Endometrium (tissue), 2 donors: ENCODE measurements around the gene KAZN.

ENCODE experiments used
- FAIRE-seq: peaks from 2 replicates; lab custom pipeline; 2012; peaks lifted over from hg19 to GRCh38; lab: Jason Lieb, UNC
- donor health status: control.
- donor health status: control.

KAZN gene

DNA sequence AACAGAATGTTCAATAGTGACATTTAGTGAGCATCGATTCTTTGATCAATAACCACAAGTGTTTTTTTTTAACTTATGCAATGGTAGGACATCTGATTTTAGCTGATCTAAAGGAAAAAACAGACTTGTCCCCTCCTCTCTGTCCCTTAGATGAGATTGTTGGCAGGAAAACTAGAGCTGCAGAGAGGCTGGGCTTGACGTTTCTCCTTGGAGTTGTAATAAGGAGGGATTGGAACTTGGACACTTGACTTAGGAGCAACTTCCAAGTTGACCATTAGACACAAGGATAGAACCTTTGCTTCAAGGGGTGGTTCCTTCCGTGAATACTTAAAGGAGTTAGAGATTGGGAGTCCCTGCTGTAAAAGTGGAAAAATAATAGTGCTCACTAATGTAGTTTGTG lies 49.9 kb downstream of the KAZN start:
- FAIRE-seq, result no peak

DNA sequence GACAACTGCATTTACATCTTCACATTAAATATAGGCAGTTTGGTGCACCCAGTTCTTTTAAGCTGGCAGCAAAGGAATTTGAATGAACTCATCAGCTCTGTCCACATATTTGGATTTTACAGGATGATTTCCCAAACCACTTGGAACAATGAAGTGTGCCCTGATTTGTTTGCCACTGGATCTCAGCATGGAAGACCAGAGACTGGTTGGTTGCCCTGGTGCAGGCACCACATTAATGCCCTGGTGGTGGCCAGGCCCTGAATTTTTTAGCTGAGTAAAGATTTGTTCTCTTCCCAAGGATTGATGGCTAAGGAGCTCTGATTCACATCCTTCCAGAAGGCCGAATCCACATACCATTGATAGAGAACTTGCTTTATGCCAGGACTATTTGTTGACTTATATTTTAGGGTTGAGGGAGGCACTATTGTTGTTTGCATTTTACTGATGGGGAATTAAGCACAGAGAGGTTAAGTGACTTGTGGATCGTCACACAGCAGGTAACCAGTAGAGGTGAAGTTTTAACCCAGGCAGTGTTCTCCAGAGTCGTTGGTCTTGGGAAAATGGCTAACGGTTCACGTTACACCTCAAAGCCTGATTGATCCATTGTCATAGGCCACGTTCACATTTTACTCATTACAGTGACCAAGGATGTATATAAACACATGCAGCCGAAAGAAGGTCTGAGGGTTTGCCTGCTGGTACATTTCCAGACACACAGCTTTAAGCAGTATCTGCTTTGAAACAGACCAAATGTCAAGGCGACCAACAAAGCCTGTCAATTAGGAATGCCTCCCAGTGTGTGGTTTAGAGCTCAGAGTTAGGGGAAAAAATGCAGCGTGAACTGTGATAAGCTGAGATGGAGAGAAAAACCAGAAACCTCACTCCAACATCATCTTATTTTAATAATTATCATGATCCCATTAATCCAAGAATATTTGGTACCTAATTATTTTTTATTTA lies 50.7 kb downstream of the KAZN start:
- no peak for FAIRE-seq

DNA sequence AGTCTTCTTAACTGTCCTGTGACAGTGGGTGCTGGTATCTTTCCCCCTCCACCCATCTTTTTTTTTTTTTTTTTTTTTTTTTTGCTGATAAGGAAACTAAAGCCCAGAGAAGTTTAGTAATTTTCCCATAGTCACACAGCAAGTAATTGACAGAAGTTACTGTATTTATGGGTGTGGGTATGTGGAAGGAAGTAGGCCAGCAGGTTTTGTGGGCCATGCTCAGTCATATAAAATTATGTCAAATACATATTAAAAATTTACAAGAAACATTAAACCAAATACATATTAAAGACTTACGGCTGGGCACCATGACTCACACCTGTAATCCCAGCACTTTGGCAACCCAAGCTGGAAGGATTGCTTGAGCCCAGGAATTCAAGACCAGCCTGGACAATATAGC lies 51.5 kb downstream of the KAZN start:
- FAIRE-seq, result no peak

DNA sequence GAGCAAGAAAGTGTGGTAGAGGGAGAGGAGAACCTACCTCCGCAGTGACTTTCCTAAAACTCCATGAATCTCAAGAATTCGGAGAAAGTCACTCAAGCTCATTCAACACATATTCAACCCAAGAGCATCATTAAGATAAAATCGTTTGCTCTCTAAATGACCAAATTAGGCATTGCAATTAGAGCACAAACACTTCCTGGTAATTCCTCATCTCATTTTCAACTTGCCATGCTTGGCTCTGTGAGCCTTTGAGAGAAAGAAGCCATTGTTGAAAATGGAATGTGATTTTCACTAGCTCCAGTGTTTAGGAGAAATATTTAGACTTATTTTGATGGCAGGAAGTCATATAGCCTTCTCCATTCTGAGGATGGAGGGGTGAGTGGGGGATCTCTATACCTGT lies 52.5 kb downstream of the KAZN start:
- FAIRE-seq, result no peak

DNA sequence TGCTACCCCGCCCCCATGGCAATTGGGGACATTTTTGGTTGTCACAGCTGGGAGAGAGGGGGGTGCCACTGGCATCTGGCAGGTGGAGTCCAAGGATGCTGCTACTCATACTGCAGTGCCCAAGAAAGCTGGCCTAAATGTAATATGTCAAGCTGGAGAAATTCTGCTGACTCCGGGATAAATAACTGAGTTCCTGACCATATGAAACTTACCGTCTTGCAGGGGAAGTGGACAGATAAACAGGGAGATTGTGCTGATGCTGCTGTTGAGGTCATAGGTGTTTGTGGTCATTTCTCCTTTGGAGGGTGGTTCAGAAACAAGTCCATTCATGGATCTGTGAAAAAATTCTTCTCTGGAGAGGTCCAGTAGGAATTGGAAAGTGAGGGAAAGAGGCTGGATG lies 54.4 kb downstream of the KAZN start:
- no peak for FAIRE-seq

DNA sequence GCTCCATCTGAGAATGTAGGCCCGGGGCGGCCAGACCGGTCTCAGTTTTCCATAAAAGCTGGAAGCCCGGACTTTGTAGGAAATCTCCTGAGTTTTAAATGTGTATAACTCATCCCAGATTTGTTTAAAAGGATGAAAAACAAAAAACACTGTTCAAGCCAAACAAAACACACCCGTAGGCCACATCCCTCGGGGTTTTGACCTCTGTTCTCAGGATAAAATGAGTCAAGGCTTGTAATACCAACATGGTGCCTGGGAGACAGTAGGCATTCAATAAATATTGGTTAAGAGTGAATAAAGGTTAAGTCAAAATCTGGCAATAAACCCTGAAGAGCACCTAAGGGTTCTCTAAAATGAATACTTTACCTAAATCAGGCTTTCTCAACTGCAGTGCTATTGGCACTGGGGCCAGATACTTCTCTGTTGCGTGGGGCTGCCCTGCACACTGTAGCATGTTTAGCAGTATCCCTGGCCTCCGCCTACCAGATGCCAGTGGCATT lies 55.0 kb downstream of the KAZN start:
- no peak for FAIRE-seq

DNA sequence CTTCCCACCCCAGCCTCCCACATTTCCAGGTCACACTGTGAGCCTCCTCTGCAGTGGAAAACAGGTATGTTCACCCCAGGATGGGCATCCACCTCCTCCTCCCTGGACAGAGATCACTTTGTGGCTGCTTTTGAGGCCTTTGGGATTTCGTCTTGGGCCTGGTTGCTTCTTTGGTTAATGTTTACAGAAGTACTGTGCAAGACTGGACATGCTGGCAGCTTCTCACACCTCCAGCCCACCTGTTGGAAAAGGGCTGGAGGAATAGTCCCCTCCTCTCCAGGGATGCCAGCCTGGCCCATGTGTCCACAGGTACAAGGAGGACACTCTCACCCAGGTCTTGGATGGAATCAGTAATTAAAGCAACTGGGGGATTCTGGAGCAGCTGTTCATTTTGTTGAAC lies 56.1 kb downstream of the KAZN start:
- no peak for FAIRE-seq

DNA sequence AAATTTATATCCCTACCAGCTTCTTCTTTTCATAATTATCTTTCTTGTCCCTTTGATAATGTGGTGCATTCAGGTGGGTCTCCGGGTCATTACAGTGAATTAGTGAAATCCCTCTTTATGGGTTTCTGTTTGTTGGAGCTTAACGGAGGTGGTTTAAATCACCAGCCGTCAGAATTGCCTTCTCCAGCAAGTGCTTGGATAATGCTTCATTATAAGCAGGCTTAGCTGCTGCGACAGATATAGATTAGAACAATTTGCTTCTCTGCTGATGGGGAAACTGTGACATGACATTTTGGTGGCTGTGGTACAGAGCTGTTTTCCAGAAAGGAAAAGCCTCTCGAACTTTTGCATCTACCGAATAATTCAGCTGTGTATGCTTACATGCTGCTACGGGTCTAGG lies 56.9 kb downstream of the KAZN start:
- FAIRE-seq, result no peak

- FAIRE-seq, result no peak
These were observed 58.0 kb downstream of the KAZN start for GRCh38 chr1:14656384-14656937.

GRCh38 chr1:14658642-14659041 lies 60.2 kb downstream of the KAZN start:
- no peak for FAIRE-seq

DNA sequence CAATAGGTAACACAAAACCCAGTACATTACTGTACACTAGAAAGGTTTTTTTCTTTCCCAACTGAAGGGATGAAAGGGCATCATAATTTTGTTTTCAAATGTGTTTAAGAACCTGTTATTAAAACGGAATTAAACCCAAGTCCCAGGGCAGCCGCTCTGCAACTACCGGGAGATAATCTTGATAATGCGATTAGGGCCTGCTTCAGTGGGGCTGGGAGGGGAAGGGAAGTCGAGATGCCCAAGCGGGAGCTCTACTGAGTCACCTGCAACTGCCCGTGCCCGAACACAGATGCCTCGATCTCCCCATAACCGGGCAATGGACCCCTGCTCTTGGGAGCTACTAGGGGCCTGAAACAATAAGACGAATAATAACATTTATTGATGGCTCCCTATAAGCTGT lies 61.4 kb downstream of the KAZN start:
- no peak for FAIRE-seq

DNA sequence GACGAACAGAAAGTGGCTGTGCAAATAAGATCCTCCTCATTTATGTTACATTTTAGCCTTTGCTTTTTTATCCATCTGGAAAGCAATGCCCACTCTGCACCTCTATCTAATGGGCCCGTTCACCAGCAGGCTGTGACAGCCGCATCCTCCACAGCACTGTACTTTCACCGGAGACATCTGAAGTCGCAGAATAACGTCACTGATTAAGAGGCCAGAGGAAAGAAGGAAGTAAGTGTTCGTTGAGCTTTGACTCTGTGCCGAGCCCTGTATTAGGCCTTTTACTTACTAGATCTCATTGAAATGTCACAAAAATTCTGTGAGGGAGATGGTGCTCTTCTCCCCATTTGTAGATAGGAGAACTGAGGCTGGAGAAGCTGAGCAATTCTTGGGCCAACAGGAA lies 62.3 kb downstream of the KAZN start:
- FAIRE-seq, result no peak

- FAIRE-seq, result no peak
These were observed 62.7 kb downstream of the KAZN start for GRCh38 chr1:14661222-14661621.

DNA sequence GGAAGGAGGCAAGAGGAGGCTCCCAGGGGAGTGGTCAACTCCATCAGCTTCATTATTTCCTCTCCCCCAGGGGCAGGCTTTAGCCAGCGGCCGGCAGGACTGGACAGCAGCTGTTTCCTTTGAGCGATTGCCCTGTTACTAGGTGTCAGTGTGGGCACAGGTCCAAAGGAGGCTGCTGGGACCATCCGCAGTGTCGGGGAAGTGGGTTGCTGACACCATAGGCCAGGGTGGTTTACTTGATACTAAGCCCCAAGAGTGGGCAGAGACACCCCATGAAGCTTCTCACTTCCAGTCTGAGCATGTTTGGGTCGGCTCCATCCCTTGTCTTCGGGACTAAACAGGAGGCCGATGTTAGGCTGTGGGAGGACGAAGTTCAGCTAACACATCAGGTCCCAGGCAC lies 63.6 kb downstream of the KAZN start:
- no peak for FAIRE-seq

DNA sequence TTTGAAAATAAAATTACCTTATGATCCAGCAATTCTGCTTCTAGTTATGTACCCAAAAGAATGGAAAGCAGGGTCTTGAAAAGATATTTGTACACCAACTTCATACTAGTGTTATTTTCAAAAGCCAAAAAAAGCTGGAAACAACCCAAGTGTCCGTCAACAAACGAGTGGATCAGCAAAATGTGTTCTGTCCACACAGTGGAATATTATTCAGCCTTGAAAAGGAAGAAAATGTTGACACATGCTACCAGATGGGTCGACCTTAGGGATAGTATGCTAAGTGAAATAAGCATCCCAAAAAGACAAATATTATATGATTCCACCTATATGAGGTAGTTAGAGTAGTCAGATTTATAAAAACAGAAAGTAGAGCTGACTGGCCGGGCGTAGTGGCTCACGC lies 65.3 kb downstream of the KAZN start:
- FAIRE-seq, result no peak

DNA sequence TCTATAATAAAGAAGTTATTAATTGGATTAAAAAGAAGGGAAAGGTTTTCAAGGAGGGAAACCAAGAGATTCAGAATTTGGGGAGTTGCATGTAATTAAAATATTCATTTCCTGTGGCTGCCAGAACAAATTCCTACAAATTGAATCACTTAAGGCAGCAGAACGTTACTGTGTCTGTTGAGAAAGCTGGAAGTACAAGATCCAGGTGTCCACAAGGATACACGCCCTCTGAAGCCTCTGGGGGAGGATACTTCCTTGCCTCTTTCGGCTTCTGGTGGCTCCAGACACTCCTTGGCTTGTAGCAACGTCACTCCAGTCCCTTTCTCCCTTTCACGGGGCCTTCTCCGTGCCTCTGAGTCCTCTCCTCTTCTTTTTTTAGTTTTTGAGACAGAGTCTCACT lies 67.9 kb downstream of the KAZN start:
- no peak for FAIRE-seq

DNA sequence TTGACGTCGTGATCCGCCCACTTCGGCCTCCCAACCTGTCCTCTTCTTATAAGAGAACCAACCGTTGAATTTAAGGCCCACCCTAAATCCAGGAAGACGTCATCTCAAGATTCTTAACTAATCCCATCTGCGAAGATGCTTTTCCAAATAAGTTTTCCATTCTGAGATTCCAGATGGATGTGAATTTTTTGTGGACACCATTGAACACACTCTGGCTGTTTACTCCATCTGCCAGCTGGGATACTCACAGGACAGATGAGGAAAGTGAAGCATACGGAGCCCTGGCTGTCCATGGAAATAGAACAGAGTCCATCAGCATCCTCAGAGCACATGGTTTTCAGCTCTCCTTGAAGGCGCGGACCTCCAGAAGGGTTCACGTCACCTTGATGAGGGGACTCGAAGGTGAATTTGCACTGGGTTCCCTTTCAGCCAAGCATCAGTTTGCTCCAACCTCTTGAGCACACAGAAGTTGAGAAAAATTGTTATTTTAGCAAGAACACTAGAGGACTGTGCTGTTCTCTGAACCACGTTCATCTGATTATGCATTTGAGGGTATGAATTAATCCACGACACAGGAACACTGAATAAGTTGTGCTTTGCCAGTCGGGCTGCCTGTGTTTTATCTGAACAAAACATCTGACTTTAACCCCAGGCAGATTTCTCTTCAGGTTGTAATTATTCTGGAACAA lies 68.6 kb downstream of the KAZN start:
- no peak for FAIRE-seq

DNA sequence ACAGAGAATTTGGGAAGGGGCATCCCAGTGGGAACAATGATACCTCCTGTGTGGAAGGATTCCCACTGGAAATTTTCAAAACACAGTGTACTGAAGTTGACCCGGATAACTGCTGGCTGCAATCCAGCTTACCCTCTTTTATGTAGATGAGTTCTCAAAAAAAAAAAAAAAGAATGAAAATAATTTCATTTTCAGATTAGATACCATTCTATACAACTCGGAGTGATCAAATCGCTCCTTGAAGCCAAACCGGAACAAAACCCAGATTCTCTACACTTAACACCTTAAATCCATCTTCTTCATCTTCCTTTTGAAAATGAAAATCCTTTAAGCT lies 69.1 kb downstream of the KAZN start:
- FAIRE-seq, result no peak

DNA sequence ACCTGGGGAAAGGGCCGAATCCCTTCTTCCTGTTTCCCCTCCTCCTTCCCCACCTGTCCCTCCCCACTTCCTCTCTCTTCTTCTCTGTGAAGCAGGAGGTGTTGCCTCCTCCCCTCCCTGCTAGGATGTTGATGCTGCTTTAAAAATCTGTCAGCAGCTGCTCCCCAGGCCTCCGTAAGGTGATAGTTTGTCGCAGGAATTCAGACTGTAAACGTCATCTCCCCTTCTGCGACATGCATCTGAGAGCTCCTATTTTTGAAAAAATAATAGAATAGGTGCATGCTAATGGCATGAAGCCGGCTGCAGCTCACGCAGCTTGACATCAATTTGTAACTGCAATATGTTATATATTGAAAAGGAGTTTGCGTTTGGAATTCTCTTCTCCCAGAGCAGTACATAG lies 70.1 kb downstream of the KAZN start:
- FAIRE-seq, result no peak

DNA sequence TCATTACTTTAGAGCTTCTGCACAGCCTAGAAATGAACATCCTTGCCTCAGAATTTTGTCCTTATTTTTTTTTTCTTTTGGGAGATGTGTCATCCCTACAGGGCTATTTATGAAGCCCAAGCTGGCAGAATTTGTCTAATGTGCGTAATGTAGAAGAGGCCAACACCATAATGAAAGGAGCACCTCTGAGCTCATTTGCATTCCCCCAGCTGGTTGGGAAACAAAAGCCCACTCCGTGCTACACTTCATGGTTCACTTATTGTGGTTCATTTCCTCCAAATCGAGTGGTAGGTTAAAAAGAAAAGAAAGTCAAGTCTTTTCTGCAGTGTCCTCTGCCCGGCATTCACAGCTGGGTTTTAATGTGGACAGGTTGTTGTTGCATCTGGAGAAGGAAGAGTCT lies 73.5 kb downstream of the KAZN start:
- no peak for FAIRE-seq

DNA sequence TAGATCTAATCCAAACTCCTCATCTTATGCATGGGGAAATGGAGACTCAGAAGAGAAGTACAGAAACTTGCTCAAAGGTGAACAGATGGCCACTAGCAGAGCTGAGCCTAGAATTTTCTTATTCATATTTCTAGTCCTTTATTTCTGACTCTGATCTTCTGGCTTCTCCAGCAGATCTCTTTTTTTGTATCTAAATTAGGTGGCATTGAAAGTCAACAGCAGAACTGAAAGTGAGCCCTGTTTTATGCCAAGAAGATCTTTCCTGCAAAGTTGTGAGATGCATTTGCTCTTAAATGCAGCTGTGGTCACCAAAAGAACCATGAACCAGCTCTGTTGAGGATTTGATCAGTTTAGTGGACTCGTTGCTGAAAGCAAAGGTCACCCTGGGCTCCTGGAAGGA lies 75.5 kb downstream of the KAZN start:
- FAIRE-seq, result no peak

DNA sequence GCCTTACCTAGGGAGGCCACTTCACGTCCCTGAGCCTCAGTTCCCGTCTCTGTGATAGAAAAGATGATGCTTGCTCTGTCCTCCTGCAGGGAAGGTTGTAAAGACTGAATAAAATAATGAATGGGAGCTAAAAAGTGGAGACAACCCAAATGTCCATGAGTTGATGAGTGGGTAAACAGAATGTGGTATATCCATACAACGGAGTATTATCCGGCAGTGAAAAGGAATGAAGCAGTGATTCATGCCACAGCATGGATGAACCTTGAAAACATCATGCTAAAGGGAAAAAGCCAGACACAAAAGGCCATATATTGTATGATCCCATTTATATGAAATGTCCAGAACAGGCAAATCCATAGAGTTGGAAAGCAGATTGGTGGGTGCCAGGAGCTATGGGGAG lies 77.9 kb downstream of the KAZN start:
- no peak for FAIRE-seq

GRCh38 chr1:14677292-14677971 lies 78.9 kb downstream of the KAZN start:
- no peak for FAIRE-seq
